RWPE1 (cell line): ENCODE data around the gene RINL.
A peak's percentile ranks its signal among the peaks of the same experiment; 100 is the strongest.

ENCODE experiments used
- CTCF ChIA-PET: fragments of 350-600 bp; sonication (Branson Sonifier 250); formaldehyde crosslinking; extraction: SDS; loops from one replicate; lab custom pipeline; 2021; lab: Yijun Ruan, JAX
- POLR2A ChIA-PET: fragments of 400-600 bp; formaldehyde crosslinking; extraction: SDS; loops from one replicate; lab custom pipeline; 2020; ENCODE audit warnings: antibody characterized with exemption; ENCODE audit not compliant: low non-redundant PET; lab: Yijun Ruan, JAX
- DNase-seq: peaks from one replicate; pipeline ENCODE4 v3.0.0; 2012; ENCODE audit warnings: low spot score
- H3K27ac ChIP-seq: fragments of 450-650 bp; 2 replicates; pipeline ENCODE4 v1.5.1; 2017
- TF ChIP-seq, protein P1 (sequence below): fragments of 450-650 bp; conservative IDR thresholded peaks from 2 replicates; pipeline ENCODE4 v1.5.1; 2017; ENCODE audit warnings: low read depth, mild to moderate bottlenecking

RINL gene

DNA sequence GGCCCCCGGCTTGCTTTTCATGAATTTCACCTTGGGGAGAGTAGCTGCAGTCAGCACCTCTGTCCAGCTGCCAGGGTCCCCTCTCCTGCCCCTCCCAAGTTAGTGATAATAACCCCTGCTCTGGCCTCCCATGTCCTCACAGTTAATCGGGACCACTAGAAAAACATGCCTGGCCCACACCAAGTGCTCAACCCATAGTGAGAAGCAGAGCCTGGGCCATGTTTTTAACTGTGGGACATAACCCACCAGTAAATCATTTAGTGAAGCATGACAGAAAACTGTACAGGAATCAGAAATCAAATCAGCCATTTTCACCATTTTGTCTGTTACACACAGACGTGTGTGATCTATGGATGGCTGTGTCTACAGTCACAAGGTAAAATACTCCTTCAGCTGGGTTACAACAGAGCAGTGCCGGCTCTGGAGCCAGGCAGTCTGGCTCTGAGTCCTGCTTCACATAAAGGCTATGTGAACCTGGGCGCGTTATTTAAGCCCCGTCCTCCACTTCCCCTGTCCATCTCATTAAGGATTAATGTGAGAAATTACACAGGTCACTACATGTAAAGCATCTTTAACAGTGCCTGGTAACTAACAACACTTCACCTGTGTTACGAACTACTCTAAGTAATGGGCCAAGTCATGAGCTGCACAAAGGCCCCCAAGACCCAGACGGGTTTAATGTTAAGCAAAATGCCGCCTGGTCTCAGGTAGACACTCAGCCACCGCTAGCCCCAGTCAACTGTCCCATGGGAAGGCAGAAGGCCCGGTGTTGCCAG lies 38.9 kb downstream of the RINL start:
- TF ChIP-seq, protein P1, sequence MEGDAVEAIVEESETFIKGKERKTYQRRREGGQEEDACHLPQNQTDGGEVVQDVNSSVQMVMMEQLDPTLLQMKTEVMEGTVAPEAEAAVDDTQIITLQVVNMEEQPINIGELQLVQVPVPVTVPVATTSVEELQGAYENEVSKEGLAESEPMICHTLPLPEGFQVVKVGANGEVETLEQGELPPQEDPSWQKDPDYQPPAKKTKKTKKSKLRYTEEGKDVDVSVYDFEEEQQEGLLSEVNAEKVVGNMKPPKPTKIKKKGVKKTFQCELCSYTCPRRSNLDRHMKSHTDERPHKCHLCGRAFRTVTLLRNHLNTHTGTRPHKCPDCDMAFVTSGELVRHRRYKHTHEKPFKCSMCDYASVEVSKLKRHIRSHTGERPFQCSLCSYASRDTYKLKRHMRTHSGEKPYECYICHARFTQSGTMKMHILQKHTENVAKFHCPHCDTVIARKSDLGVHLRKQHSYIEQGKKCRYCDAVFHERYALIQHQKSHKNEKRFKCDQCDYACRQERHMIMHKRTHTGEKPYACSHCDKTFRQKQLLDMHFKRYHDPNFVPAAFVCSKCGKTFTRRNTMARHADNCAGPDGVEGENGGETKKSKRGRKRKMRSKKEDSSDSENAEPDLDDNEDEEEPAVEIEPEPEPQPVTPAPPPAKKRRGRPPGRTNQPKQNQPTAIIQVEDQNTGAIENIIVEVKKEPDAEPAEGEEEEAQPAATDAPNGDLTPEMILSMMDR: no peak
- peak overlapping the region; percentile 91 for H3K27ac ChIP-seq
- CTCF ChIA-PET: interaction anchor here (0.6 to 3.1 kb wide), 12 partner anchors 10 to 314 kb away, joined by 3 to 18 read pairs (median 4); no protein-coding TSS in a partner anchor
- DNase-seq: no peak
- POLR2A ChIA-PET: interaction anchor here (0.6 kb wide), 2 partner anchors 32 to 124 kb away, joined by 3 to 5 read pairs; no protein-coding TSS in a partner anchor

DNA sequence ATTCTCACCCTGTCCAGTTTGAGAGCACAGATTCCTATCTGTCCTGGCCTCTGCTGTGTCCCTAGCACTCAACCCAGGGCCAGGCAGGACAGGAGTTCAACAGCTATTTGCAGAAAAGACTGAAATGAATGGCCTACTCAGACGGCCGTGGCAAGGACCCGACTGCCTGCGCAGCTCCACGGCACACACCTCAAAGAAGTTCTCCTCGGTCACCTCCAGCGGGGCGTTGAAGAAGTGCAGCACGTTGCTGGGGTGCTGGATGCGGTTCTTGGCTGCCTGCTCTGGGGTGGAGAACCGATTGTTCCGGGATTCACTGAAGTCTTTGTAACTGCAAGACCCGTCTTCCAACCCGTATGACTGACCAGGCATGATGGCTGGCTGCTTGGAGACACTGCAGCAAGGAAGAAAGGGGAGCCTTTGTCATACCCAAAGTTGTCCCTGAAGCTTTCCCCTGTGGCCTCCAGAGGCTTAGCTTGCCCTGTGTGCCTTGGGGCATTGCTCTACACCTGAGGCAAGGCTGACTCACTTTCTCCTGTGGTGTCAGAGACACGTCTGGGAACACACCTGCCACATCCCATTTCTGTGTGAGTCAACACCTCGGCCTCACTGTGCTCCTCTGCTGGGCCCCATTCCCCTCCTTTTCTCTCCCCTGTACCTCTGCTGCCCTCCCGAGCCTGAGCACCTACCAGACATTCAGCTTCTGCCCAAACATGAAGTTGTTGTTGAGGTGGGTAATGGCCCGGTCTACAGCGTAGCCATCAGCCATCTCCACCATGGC lies 39.7 kb downstream of the RINL start:
- POLR2A ChIA-PET: interaction anchor here (0.6 to 1.1 kb wide), 3 partner anchors 10 to 123 kb away, joined by 3 to 5 read pairs (median 5); no protein-coding TSS in a partner anchor

DNA sequence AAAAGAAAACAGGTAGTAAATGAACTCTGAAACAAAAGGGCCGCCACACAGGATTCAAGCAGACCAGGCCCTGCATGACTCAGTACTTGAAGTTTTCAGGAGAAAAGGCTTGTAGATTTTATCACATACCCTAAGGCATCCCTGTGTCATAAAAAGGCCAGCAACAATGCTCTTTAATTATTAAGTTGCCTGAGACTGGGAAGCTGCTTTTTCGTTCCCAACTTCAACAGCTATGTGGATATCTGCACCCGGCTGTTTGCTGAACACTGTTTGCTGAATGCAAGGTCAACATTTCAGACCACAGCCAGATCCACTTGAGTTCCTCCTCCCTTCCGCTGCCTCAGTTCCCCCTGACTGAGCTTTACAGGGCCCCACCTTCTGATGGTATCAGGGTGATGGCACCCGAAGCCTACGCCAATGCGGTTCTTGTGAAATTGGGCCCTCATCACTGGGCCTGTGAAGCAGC lies 40.4 kb downstream of the RINL start:
- ChIA-PET CTCF (interaction anchor here (0.6 to 3.1 kb wide), 8 partner anchors 38 to 209 kb away, joined by 3 to 18 read pairs (median 4); no protein-coding TSS in a partner anchor), POLR2A (interaction anchor here (1.1 kb wide), 1 partner anchor 11 kb away, joined by 5 read pairs; no protein-coding TSS in a partner anchor)
- peak overlapping the region; percentile 91 for H3K27ac ChIP-seq
- DNase-seq: peak; percentile 51
- TF ChIP-seq, protein P1: no peak

More for the DNA sequence above, 39.7 kb downstream of the RINL start:
- H3K27ac ChIP-seq: peak overlapping the region; percentile 91
- TF ChIP-seq, protein P1: no peak
- CTCF ChIA-PET: interaction anchor here (0.6 to 3.1 kb wide), 17 partner anchors 11 to 313 kb away, joined by 3 to 18 read pairs (median 4); no protein-coding TSS in a partner anchor
- peak; percentile 88 for DNase-seq

DNA sequence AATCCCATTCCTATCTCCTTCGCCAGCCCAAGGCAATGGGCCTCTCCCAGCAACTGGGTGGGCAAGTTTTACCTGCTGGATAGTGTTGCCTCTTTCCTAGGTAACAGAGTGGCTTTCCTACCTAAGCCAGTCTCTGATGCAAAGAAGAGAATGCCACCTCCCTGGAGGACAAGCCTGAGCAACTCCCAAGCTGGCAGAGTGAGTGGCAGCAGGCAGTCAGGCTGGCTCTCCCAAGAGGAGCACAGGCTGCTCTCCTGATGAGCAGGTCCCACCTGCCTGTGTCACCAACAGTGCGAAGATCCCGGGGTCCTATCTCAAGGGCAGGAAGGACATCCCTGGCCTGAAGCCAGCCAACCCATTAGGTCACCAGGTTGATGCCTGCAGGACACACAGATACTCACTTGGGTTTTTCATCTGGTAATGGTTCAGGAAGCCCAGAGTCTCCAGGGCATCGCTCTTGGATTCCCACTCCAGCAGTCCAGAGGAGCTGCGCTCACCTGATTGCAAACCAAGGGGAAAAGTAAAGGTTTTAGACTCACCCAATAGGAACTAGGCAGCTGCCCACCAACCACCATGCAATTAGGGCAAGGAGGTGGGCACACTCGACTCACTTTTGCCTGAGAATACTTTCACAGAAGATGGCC lies 41.0 kb downstream of the RINL start:
- ChIA-PET POLR2A (no interaction called here), CTCF (interaction anchor here (0.9 to 3.1 kb wide), 3 partner anchors 103 to 201 kb away, joined by 3 to 18 read pairs (median 3); no protein-coding TSS in a partner anchor)
- peak overlapping the region; percentile 91 for H3K27ac ChIP-seq
- no peak for DNase-seq
- TF ChIP-seq, protein P1: no peak

DNA sequence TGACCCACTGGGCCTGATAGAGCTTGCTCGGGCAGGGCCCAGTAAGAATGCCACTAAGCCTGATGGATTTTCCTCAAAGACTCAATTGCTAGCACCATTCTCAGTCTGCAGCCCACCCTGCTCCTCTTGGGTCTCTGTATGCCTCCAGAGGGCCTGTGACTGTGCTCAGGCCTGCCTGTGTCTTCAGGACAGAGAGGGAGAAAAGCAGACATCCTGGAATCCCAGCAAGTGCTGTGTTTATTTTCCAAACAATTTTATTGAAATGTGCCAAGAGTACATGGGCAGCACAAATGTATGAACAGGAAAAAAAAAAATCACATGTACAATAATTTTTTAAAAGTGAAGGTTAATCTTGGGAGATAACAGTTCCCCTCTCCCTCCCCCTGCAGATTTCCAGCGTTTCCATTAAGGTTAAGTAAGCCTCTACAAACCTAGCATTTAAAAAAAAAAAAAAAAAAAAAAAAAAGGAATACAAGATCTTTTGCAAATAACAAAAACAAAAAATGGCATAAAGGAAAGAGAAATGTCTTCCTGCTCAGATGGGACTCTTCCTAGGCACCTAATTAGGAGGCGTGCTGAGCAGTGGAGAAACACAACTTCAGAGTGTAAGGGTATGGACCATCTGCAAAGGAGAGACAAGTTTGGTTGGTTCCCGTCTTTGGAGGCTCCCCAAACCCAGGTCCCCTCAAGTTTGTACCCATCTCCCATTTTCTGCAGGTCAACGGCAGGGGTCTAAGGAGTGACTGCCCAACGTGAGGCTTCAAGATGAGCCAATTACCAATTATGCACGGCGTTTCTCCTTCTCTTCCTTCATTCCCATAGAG lies 41.7 kb downstream of the RINL start:
- CTCF ChIA-PET: interaction anchor here (1.5 kb wide), 1 partner anchor 200 kb away, joined by 3 read pairs; no protein-coding TSS in a partner anchor
- TF ChIP-seq, protein P1: no peak
- POLR2A ChIA-PET: interaction anchor here (0.7 kb wide), 1 partner anchor 161 kb away, joined by 4 read pairs; no protein-coding TSS in a partner anchor

More for the DNA sequence above, 41.7 kb downstream of the RINL start:
- peak overlapping the region; percentile 91 for H3K27ac ChIP-seq
- DNase-seq: no peak
